Cortex of kidney (tissue), 1 donor: Measurements from ENCODE around the gene SLC44A3.

ENCODE experiments used
- DNase-seq: peaks from one replicate; lab custom pipeline; 2025; lab: John Stamatoyannopoulos, UW

SLC44A3 gene

GRCh38 chr1:94873520-94874351 is 53.6 kb downstream of the SLC44A3 start:
- no peak for DNase-seq

- DNase-seq = no peak
Observed at GRCh38 chr1:94874423-94874822, 54.3 kb downstream of the SLC44A3 start.

- DNase-seq = no peak
Observed at GRCh38 chr1:94875794-94876193, 55.6 kb downstream of the SLC44A3 start.

DNA sequence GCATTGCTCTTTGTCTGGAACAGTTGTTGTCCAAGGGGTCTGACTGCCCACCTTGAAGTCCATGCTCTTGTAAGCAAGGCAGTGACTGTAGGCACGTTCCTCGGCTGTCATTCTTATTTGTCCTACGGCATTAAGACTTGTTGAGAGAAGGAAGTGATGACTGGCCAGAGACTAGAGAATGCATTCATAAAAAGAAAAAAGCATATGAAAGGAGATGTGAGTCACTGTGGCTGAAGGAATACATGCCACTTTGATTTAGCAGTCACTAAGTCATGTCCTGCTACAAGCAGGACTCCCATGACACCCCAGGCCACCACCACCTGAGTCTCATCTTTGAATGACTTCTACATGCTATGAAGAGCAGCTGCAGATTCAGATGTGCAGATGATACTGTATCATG is 56.2 kb downstream of the SLC44A3 start:
- DNase-seq = no peak

DNA sequence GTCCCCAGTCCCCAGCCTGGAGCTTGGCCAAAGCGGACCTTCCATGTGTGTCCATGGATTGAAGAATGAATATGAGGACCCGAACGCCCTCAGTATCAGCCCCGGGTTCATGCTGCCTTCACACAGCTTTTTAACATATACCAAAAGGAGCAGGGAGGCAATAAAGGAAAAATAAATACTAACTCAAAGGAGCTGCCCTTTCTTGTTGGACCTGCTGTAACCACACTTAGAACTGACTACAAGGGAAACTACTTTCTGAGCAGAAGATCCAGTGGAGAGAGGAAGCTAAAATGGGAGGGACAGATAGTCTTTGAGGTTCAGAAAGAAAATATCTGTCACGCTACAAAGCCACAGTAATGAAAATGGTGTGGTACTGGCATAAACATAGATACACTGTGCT is 58.2 kb downstream of the SLC44A3 start:
- no peak for DNase-seq

DNA sequence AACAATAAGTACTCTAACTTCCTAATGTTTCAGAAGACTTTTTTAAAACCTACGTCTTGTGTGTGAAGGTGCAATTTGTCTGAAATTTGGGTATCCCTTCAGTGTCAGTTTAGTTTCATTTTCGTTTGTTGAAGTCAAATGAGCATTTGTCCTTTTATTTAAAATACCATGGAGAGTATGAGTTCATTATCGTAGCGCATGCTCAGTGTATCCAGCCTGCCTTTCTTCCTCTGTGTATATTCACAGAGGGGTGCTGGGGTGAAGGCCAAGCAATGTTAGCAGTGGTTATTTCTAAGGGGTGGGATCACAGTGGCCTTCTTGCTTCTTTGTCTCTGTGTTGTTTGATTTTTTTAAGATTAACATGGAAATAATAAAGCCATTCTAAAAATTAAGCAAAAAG is 63.5 kb downstream of the SLC44A3 start:
- no peak for DNase-seq

DNA sequence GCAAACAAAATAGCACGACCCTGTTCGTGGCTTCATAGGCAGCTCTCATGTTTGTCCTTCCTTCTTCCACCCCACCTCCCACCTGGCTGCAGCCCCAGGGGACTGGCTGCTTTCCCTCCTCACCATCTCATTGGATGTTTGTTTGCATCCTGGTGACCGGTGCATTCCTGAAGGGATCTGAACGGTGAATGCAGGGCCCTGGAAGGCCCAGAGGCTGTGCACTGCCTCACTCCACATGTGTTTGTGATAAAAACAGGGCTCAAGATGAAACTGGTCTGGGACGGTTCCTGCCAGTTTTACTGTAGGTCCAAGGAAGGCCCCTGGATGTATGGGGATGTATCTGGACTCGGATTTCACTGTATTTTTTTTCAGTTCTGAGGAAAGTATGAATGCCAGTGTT is 63.9 kb downstream of the SLC44A3 start:
- DNase-seq = no peak

GRCh38 chr1:94884507-94884906 is 64.3 kb downstream of the SLC44A3 start:
- DNase-seq = no peak

GRCh38 chr1:94886361-94886760 is 66.2 kb downstream of the SLC44A3 start:
- DNase-seq = no peak

DNA sequence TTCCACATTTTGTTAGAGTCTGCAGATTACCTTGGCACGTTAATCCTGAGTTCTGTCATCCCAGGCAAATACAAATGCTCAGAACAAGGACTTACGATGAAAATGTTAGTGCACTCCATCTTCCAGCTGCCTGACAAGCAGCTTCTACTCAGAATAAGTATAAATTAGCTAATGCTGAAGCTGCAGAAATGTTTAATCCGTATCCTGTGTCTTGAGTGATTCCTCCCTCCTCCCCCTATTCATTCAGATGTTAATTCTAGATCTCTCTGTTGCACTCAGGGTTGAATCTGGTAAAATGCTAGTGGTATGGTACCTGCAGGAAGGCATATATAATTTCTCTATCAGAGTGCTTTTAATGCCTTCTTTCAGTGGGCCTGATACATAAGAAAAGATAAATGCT is 66.9 kb downstream of the SLC44A3 start:
- DNase-seq = no peak

GRCh38 chr1:94887603-94888171 is 67.5 kb downstream of the SLC44A3 start:
- no peak for DNase-seq

- DNase-seq = no peak
Observed at GRCh38 chr1:94888201-94888600, 68.0 kb downstream of the SLC44A3 start.

GRCh38 chr1:94892604-94893254 is 72.6 kb downstream of the SLC44A3 start:
- DNase-seq = no peak

DNA sequence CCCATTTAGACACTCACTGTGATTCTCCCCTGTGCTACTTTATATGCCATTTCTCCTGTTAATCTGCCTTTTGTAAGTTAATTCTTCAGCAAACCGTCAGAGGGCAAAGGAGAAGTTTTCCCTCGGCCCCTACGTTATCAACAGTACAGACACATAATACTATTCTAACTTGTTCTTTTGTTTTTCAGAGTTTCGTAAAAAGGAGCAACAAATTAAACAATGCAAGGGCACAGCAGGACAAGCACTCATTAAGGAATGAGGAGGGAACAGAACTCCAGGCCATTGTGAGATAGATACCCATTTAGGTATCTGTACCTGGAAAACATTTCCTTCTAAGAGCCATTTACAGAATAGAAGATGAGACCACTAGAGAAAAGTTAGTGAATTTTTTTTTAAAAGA is 74.5 kb downstream of the SLC44A3 start:
- DNase-seq = no peak

DNA sequence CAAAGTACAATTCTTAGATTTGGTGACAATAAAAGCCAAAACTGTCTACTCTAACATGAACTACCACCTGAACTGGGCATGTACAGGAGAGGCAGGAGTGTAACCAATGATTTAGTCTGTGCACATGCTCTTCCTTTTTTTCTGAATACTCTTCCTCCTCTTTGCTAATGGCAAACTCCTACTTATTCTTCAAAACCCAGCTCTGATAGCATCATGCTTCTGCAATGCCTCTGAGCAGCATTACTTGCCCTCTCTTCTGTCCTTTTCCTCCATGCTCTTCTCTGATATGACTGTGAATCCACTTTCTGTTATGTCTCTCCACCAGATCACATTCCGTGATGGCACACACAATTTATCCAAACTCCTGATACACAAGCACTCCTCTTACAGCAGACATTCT is 75.4 kb downstream of the SLC44A3 start:
- DNase-seq = no peak

DNA sequence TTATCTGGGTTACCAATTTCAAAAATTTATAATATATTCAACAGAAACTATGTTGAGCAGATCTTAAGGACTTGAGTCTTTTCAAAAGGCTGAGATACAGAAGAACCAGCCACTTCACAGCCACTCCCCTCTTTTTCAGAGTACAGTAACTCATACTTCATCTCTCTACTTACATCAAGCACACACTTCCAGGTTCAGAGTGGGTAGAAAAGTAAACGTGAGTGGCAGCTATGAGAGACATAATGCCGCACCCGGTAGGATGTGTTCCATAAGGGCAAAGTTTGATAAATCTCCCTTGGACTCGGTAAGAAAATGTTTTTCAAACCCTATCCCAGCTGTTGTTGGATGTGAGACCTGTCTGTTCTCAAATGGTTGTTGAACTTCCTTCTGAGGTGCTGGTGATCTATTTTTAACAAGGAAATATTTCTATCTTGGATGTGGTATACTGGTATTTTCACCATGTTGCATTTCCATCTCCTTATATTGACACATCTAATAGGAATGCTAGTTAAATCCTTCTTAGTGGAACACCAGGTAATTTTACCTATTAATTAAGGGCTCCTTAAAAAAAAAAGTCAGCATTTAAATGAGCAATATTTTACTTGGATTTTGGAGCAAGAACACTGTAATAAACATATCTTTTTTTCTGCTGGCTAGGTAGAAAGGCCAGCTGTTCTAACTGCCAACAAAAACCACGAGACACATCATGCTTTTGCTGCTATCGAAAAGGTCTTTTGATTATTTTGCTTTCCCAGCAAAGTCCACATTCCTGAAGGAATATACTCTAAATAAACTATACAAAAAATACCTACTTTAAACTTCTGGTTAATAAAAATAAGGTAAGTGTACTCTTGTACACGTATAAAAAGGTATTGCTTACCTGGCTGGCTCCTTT is 78.6 kb downstream of the SLC44A3 start:
- DNase-seq = no peak

DNA sequence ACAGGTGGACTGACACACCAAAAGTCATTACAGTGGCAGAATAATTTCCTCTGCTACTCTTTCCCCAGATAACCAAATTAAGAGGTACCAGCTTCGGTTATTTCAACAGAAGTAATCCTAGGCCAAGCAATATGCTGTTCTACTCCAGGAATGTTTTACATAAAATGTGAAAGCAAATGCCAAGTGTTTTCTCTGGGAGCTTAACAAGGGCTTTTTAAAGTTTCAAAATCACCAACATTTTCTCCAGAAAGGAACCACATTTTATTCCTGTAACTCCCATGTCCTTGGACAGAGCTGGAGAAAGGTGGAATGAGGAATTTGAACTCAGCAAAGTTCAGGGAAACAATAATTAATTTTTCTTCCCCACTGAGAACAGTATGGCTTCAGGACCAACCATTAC is 79.6 kb downstream of the SLC44A3 start:
- no peak for DNase-seq

- no peak for DNase-seq
Observed at GRCh38 chr1:94901841-94902240, 81.7 kb downstream of the SLC44A3 start.

DNA sequence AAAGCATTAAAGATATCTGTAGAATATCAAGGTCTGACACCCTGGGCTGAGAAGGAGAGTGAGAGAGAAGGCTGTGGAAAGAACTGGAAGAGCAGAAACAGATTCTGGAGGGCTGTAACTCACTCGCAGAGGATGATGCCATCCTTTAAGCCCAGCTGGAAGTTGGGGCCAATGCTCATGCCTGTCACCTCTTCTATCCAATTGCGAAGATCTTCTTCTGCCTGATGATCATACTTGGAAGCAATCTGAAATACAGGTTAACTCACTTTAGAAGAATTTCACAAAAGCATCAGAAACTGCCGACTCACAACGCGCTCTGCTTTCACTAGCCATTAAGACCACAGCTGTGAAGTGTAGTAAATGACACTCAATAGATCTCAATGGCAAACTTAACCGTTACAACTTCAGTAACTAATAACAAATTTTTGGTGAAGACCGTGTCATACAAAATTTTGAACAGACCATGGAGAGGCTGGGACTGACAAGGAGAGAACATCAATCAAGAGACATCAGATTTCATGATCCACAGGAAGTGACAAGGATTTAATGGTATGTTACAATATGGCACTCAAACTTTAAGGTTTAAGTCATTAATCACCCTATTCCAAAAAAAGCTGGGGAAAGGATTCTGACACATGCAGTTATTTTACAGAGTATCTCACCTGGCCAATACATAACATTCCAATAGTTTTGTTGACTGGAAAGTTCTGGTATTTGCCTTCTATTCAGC is 83.3 kb downstream of the SLC44A3 start:
- DNase-seq = no peak

DNA sequence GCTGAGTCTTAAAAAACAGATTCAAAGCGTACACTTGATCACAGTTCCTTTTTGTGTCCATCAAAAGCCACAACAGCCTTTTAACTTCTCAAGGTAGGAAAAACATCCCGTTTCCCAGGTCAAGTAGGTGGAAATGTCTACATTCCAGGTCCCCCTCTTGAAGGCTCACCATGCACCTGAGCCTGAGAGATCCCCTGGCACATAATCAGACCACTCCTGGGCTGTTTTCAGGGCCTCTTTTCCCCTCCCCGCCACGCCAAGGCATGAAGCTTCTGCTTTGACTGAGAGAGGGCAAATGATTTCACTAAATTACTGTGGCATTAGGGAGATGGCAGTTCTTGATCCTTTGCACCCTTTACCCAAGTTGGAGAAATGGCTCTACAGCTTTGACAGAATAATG is 85.0 kb downstream of the SLC44A3 start:
- DNase-seq = no peak

DNA sequence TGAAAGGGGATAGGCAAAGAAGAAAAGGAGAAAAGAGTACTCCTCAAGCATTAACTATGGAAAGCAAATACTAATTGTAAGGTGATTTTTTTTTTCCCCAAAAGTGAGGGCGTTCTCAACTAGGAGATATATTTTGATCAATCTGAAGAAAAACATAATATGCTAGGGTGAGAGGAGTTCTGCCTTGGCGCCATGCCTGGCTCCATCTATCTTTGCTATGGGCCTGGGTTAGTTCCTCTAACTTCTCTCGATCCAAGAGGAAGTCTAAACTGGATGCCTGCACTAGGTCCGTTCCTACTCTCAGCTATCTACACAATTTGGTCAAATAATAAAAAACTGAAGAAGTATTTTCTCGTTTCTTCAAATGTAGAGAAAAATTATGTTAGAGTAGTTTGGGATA is 86.2 kb downstream of the SLC44A3 start:
- DNase-seq = no peak

DNA sequence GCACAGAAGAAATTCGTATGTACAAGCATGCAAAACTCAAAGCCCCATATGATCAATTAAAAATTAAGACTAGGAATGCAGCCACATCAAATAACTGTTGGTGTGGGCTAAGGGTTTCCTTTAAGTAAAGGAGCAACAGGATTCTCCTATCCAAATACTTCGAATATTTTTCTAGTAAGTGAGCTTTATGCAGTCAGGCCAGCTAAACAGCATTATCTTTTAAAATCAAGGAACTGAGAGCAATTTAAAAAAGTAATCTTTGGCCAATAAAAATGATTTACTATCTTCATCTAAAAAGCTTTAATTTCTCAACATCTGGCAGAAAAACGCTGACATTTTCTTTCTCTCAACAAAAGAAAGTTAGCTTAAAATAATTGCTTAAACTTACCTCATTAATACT is 87.0 kb downstream of the SLC44A3 start:
- no peak for DNase-seq
